Endometrial microvascular endothelial cells (primary cell): ENCODE measurements around the gene KRTAP6-2. TPM values are rescaled to one million over a fixed set of nuclear protein-coding genes. Genes with fewer than 3 reads are reported as not detected.

Source experiments
- in situ Hi-C: cut with HindIII; loops from 2 replicates; pipeline ENCODE4 v1.10.0; 2017; ENCODE audit warnings: low sequenced_read_pairs, low pct_unique_long_range_greater_than_20kb; ENCODE audit errors: inconsistent ontology term
- total RNA-seq: library from RNA; depleted of rRNA; stranded (reverse); fragments of >200 nt; gene quantifications from one replicate; pipeline ENCODE4 v1.2.3, GENCODE V29; 2015; ENCODE audit errors: inconsistent ontology term

Gene KRTAP6-2
- total RNA-seq, 1 donor from 2014 or later: not detected

DNA sequence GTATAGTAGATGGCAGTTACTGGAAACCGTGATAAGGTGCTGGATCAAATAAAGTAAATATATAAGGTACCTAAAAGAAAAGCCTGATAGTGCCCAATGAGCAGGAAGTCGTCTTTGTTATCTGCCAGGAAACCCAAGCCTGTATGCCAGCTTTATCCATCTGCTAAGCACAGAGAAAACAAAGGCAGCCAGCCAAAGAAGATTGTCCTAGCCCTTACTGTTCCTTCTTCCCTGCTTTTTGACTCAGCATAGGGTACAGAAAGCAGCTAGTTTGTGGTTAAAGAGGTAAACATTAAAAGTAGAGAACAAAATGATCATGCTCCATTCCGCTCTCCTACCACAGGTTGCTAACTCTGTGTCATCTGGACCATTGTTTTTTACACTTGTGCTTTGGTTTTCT, 18.6 kb downstream of the KRTAP6-2 start:
- in situ Hi-C loops: no loop called here

DNA sequence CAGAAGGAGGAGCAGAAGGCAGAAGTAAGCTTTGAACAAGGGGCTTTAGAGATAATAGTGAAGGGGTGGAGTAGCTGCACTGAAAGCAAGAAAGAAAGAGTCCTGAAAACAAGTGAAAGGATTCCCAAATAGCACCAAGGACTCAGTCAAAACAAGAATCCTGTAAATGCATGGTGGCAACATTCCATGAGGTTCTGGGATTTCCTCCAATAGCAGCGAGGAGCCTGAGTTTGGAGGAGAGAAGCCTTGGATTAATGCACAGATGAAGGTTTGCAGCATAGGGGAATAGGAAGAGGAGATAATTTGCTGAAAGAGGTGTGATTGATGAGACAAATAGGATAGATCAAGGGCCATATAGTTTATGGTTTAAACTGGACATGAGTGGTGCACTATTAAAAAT, 19.4 kb downstream of the KRTAP6-2 start:
- in situ Hi-C loops: no loop called here

DNA sequence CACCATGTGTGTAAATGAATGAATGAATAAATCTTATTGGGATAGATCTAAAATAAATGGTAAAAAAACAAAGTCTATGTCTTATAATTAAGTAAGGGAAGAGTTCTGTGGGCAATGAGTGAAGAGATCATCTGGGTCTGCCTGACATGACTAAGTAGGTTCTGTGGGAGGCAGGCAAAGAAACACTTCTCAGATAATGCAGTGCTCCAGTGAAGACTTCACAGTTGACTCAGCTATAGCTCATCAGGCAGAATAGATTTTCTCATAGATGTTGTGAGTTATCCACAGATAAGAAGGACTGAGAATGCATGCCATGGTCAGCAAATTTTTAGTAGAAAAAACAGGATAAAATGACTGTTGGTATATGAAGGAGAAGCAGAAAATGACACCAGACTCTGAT, 20.9 kb downstream of the KRTAP6-2 start:
- in situ Hi-C loops: no loop called here

DNA sequence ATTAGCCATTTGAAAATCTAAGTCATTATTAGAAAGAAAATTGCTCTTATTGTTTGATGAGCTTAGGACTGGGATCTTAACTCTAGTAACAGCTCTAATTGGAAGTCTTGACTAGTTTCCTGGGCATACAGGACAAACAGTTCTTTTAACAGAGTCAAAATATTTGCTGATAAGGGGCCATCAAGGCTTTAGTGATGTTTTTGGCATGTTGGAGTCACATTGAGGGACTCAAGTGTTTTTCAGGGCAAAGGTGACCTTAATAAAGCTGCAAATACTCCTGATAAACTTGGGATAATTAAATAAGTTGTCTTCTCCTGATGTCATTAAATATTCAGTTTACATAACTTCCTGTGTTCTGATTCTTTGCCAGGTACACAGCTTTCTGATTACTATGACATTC, 31.1 kb downstream of the KRTAP6-2 start:
- in situ Hi-C loops: no loop called here

DNA sequence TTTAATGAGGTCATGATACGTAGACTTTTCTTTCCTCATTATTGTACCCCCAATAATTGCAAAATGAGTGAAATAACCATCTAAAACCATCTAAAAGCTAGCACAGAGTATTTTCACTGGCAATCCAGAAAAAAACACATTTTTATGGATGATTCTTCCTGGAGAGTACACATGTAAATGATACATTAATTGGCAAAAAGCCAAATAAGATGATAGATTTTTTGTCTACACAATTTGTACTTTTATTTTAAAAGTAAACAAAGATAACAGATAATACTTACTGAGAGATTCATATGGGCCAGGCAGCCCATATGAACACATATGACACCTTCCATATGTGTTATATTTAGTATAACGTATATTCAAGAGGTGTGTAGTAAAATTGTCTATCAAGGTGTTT, 35.1 kb downstream of the KRTAP6-2 start:
- in situ Hi-C loops: no loop called here

DNA sequence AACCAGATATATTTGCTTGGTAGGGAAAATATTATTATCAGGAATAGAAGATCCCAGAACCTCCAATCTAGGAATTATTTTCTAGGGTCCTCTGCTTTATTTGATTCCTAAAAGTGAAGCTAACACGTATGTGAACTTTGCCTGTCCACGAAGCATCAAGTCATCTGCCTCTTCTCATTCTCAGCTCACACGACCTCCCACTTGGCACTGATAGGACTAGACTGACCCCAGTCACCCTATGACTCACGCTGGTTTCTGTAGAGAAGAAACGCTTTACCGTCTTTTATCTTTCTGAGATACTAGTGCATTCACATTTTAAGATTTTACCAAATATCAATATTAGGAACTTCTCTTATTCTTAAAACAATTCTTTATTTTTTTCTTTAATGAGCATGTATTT, 35.6 kb downstream of the KRTAP6-2 start:
- in situ Hi-C loops: no loop called here

DNA sequence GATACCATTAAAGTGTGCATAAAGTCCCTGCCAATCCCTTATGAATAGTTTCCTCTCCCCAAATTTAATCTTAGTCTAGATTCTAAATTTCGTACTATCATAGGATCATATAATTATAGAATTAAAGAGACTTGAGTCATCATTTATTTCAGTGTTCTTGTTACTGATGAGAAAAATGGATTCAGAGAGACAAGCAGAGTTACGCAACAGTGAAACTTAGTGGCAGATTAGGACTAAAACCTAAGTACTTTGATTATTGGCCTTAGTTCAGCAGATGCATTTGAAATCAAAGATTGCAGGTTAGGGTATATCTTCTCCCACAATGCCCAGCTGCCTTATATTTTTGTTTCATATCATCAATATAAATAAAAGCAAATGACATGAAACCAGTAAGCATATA, 36.7 kb downstream of the KRTAP6-2 start:
- in situ Hi-C loops: no loop called here

DNA sequence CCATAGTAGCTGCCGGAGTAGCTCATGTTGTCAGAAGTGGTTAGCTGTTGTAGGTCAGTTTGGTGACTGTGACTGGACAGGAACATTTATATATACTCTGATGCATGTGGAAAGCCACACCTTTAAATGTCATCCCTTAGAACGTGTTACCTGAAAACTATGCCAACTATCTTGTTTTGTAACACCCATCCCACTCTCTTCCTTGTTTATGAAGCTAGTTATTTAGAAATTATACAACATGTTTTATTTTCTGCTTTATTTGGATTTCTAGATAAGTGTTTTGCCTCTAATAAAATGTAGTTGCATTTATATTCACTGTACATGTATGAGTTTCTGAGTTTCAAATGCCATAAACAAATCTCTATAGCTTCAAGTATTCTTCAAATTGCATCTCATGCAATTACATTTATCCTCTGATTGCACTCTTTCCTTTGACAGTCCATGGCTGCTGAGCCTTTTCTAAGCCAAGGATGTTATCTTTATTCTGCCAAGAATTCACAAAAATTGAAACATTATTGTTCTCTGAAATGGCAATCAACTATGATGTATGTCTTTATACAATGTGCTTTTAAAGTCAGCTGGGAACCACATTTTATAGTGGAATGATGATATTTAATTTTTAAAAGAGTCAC, 37.3 kb downstream of the KRTAP6-2 start, which contains the start of gene KRTAP19-7:
KRTAP19-7 (minus strand) TSS at position 51 of the 632 bp plus-strand sequence; CDS start at position 26, 25 bp downstream.
- in situ Hi-C loops: no loop called here

DNA sequence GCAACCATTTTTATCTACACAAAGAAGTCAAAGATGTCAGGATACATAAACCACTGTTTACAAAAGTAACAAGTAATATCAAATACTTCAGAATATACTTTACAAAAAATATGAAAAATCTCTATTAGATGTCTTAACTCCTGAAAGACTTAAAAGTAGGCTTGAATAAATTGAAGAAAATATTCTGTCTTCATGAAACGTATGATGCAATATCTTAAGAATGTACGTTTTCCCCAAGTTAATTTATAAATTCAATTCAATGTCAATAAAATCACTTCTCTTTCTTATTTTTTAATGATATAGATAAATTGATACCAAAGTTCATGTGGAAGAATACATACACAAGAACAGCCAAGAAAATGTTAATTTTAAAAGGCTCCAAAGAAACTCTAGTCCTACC, 43.6 kb downstream of the KRTAP6-2 start:
- in situ Hi-C loops: no loop called here

DNA sequence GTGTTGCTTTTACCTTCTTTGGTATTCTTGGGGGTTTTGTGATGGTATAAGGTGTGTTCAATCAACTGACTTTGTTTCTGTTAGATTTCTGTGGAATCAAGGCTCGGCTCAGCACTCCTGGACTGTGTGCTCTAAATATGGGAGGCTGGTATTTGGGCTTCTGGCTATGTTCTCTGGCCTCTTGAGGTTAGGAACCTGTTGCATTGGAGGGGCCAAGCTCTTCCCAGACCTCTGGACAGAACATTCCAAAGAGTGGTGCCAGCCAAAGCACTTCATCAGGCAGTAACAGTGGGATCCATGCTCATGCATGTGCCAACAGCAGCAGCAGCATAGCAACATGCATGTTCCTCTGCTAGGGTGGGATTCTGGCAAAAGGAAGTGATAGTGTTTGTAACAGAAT, 45.9 kb downstream of the KRTAP6-2 start:
- in situ Hi-C loops: no loop called here

Other genes with a start within 250 kb of the KRTAP6-2 start
- gene KRTAP13-2, start 226.6 kb downstream of the KRTAP6-2 start, total RNA-seq: not detected
- not detected for gene KRTAP13-1, start 202.9 kb downstream of the KRTAP6-2 start, total RNA-seq
- not detected for gene KRTAP13-3, start 173.0 kb downstream of the KRTAP6-2 start, total RNA-seq
- not detected for gene KRTAP13-4, start 168.7 kb downstream of the KRTAP6-2 start, total RNA-seq
- not detected for gene KRTAP15-1, start 158.6 kb downstream of the KRTAP6-2 start, total RNA-seq
- gene KRTAP19-1, start 118.5 kb downstream of the KRTAP6-2 start, total RNA-seq: not detected
- not detected for gene KRTAP19-2, start 111.5 kb downstream of the KRTAP6-2 start, total RNA-seq
- not detected for gene KRTAP19-3, start 106.9 kb downstream of the KRTAP6-2 start, total RNA-seq
- not detected for gene KRTAP19-4, start 101.7 kb downstream of the KRTAP6-2 start, total RNA-seq
- not detected for gene KRTAP19-5, start 96.8 kb downstream of the KRTAP6-2 start, total RNA-seq
- gene KRTAP19-6, start 57.0 kb downstream of the KRTAP6-2 start, total RNA-seq: not detected
- gene KRTAP19-7, start 37.6 kb downstream of the KRTAP6-2 start, total RNA-seq: not detected
- not detected for gene KRTAP22-2, start 8.5 kb downstream of the KRTAP6-2 start, total RNA-seq
- gene KRTAP6-3, start 6.5 kb downstream of the KRTAP6-2 start, total RNA-seq: not detected
- gene KRTAP22-1, start 2.2 kb upstream of the KRTAP6-2 start, total RNA-seq: not detected
- gene KRTAP6-1, start 15.0 kb upstream of the KRTAP6-2 start, total RNA-seq: not detected
- not detected for gene KRTAP20-1, start 17.5 kb upstream of the KRTAP6-2 start, total RNA-seq
- gene KRTAP20-4, start 21.7 kb upstream of the KRTAP6-2 start, total RNA-seq: not detected
- not detected for gene KRTAP20-2, start 36.3 kb upstream of the KRTAP6-2 start, total RNA-seq
- gene KRTAP20-3, start 44.0 kb upstream of the KRTAP6-2 start, total RNA-seq: not detected
- not detected for gene KRTAP21-3, start 119.9 kb upstream of the KRTAP6-2 start, total RNA-seq
- gene KRTAP21-2, start 148.4 kb upstream of the KRTAP6-2 start, total RNA-seq: not detected
- gene KRTAP21-1, start 156.5 kb upstream of the KRTAP6-2 start, total RNA-seq: not detected
- gene KRTAP8-1, start 214.4 kb upstream of the KRTAP6-2 start, total RNA-seq: not detected
- not detected for gene KRTAP7-1, start 230.9 kb upstream of the KRTAP6-2 start, total RNA-seq